Urinary bladder (tissue), 4 donors: Measurements from ENCODE around the gene SYT6. TPM values are rescaled to one million over a fixed set of nuclear protein-coding genes. Genes with fewer than 3 reads are reported as not detected.

Source experiments
- DNase-seq: peaks from one replicate; pipeline ENCODE4 v3.0.0-alpha.2; 2015; ENCODE audit errors: extremely low spot score
- H3K27ac ChIP-seq: one replicate; pipeline ENCODE4 v1.5.1; 2013; ENCODE audit warnings: low read depth, mild to moderate bottlenecking, moderate library complexity
- H3K36me3 ChIP-seq: one replicate; pipeline ENCODE4 v1.6.1; 2013; ENCODE audit warnings: mild to moderate bottlenecking, moderate library complexity; ENCODE audit not compliant: insufficient read depth
- H3K4me1 ChIP-seq: one replicate; pipeline ENCODE4 v1.6.1; 2013; ENCODE audit warnings: mild to moderate bottlenecking, moderate library complexity; ENCODE audit not compliant: insufficient read depth
- H3K4me3 ChIP-seq: one replicate; pipeline ENCODE4 v1.5.1; 2013; ENCODE audit warnings: low read depth, low read length
- WGBS: extraction: QIAGEN DNeasy Blood & Tissue Kit; methylation state at CpG from one replicate; pipeline ENCODE4 v1.1.7; 2013; 5-methylcytosine and 5-hydroxymethylcytosine counted together
- polyA plus RNA-seq: library from polyadenylated mRNA; stranded (reverse); fragments of 200-250 nt; gene quantifications from one replicate; pipeline ENCODE4 v1.2.3, GENCODE V29; 2013
- total RNA-seq: library from RNA; depleted of rRNA; stranded (reverse); fragments of >200 nt; gene quantifications from one replicate; pipeline ENCODE4 v1.2.3, GENCODE V29; 2014
- donor health status: healthy with polysubstance abuse.
- donor health status: healthy.

SYT6 gene
- total and polyA plus RNA-seq, 2 donors, result 0.14 to 0.37 TPM

DNA sequence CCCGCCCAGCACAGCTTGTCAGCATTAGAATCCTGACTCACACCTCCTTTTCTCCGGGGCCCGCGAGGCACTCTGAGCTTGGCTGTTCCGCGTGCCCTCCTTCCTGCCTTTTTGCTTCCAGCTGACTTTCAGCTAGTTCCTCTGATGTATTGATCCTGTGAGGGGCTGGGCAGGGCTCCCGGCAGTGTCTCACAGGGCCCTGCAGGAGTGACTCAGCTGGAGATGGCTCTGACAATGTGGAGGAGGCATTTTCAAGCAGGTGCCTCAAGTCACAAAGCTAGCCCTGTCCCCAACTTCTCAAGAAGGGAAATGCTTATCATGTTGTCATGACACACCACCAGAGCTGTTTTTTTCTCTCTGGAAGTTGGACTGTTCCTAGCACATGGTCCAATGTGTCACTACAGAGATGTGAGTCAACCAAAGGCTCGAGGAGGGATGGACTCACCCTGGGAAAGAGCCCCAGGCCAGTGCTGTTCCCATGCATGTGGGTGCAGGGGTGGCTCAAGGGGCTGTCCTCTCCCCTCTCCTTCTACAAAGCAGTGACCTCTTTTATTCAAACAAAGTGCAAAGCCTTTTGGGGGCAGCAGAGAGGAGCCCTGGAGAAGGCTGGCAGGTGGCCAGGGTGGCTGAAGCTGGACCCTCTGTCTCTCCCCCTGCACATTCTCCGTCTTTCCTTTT is 30.6 kb downstream of the SYT6 start:
- DNase-seq, result no peak
- no peak overlapping the region for H3K4me3 ChIP-seq
- no peaks in the 10 kb centered on the region for H3K4me1 ChIP-seq
- H3K36me3 ChIP-seq, result no peaks in the 10 kb centered on the region
- no peak overlapping the region for H3K27ac ChIP-seq
- 69% methylated on average over 9 of the region's 9 CpGs for WGBS

DNA sequence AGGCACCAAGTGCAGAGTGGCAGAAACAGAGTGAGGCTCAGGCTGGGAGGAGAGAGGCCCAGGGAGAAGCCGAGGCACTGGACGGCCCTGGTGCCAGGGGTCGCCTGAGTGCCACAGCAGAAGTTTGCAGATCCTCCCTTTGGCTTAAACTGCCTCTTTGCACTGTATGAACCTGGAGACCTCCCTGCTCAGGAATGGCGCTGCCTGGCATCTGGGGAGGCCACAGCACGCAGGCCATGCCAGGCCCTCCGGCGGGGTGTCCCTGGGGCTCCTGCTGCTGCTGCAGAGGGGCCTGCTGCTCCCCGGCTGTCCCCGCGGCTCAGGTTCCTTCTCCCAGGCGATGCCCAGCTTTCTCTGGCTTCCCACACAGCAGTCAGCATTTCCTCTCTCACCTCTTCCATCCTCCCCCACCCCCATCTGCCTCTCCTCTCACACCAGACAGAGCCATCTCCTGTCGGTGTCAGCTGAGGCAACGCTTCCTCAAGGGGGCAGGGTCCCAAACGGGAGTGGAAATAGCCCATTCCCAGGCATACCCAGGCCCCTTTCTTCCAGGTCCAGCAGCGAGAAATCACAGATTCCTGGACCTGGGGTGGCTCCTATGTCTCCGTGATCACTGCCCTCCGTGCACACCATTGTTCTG is 35.2 kb downstream of the SYT6 start:
- Histone ChIP-seq H3K4me1 (no peaks in the 10 kb centered on the region), H3K36me3 (no peaks in the 10 kb centered on the region), H3K4me3 (no peak overlapping the region), H3K27ac (no peak overlapping the region)
- no peak for DNase-seq
- WGBS, result 64% methylated on average over 17 of the region's 17 CpGs

DNA sequence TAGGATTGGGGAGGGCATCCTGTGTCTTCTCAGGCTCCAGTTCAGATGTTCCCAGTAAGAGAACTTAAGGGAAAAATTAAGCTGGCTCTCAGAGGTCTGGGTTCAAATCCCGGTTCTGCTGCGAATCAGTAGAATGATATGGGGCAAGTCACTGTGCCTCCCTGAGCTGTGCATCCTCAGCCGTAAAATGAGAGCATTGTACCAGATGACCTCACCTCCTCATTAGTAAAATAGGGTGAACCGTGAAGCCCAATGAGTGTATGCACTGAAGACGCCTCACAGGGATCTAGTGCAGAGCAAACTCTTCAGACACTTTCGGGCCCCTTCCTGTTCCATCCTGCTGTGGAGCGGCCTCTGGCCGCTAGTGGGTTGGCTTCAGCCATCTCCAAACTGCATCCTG is 36.0 kb downstream of the SYT6 start:
- no peaks in the 10 kb centered on the region for H3K4me1 ChIP-seq
- 88% methylated on average over 8 of the region's 8 CpGs for WGBS
- H3K4me3 ChIP-seq, result no peak overlapping the region
- DNase-seq, result no peak
- H3K27ac ChIP-seq, result no peak overlapping the region
- no peaks in the 10 kb centered on the region for H3K36me3 ChIP-seq

DNA sequence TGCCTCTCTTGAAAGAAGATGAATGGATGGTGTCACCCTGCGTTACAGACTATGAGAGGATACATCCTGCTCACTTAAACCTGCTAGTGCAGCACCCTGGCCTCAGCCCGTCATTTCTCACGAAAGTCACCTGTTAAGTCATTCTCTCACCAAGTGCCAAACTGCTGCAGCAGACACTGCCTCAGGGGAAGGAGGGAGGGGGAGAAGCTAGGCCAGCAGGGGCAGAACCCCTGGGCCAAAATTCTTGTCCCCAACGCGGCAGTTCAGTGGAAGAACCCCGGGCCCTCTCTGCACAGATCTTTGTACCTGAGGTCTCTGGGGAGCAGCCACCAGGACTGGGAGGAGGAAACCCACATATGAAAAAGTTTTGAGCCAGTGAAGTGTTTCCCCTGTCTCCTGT is 37.6 kb downstream of the SYT6 start:
- H3K4me1 ChIP-seq, result no peaks in the 10 kb centered on the region
- WGBS, result 84% methylated on average over 6 of the region's 6 CpGs
- no peaks in the 10 kb centered on the region for H3K36me3 ChIP-seq
- H3K4me3 ChIP-seq, result no peak overlapping the region
- DNase-seq, result no peak
- no peak overlapping the region for H3K27ac ChIP-seq

DNA sequence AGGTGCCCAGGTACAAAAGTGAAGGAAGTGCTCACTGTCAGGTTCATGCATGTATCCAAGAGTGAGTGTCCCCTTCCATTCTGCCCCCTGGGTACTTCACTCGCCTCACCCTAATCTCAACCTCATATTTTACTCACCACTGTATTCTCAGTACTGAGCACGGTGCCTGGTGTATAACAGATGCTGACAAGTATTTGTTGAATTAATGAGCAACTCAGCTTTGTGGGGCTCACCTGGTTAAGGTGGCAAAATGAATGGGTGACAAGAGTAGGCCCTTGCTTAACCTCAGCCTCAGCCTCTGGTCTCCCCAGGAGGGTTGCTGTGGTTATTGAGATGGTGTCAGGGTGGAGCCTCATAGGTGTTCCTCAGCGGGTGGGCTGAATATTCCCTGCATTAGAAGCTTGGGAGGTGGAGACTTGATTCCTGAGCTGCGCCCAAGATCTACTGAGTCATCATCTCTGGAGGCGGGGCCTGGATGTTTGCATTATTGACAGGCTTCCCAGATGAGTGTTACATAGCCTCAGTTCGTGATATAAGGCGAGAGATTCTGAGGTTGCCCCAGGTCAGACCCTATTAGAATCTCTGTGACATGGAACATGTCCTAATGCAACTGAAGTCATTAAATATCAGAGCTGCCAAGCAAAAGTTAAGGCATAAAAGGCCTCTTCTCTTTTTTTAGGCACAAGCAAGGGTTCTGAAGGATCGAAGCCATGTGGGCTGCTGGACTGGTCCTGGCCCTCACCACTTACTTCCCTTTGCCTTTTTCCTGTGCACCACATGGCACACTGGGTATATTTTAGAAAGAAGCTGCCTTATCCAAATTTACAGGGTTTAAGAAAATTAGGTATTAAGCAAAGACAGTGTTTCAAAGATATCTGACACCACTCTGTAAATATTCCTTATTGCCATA is 39.2 kb downstream of the SYT6 start:
- 88% methylated on average over 8 of the region's 8 CpGs for WGBS
- DNase-seq, result no peak

DNA sequence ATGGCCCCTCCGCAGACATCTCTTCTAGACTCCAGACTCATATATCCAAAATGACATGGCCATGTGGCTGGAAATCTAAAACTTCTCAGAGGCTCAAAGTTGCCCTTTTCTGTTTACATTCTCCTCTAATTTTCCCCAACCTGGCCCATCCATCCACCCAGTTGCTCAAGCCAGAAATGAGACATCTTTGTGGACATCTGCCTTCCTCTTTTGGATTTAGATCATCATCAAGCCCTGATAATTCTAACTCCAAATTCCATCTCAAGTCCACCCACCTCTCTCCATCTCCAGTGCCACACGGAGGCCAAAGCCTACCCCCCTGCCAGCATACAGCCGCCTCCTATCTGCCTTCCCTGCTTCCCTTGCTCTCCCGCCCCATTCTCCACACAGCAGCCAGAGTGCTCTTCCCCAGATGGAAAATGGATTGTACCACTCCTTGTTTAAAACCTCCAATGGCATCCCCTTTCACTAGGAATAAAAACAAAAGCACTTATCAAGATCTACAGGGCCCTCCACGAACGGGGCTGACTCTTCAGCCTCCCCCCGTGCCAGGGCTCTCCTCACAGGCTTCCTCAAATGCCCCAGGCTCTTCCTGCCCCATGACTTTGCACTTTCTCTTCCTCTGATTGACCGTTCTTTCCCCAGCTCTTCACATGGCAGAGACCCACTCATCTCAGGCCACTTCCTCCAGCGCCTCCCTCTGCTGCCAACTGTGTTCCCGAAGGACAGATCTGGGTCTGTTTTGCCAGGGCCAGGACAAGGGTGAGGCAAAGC is 40.1 kb downstream of the SYT6 start:
- Histone ChIP-seq H3K4me1 (no peaks in the 10 kb centered on the region), H3K36me3 (no peaks in the 10 kb centered on the region), H3K27ac (no peak overlapping the region), H3K4me3 (no peak overlapping the region)
- 64% methylated on average over 10 of the region's 10 CpGs for WGBS
- no peak for DNase-seq

More for the DNA sequence above, 39.2 kb downstream of the SYT6 start:
- Histone ChIP-seq H3K4me1 (no peaks in the 10 kb centered on the region), H3K36me3 (no peaks in the 10 kb centered on the region), H3K4me3 (no peak overlapping the region), H3K27ac (no peak overlapping the region)

DNA sequence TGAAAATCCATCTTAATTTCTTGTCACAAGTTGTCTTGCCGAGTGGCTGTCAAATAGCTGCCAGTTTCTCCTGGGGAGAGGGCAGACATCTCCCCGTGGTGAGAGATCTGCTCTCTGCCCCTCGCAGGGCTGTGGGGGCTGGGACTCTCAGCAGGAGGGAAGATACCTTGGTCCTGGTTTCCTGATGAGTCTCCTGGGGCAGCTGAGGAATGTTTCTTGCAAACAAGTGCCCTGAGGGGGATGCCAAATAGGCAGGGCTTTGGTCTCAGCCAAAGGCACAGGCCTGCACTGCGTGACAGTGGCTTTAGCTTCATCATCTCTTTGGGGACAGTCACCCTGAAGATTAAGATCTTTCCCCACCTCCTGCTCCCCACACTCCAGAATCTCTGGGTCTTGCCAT is 40.9 kb downstream of the SYT6 start:
- Histone ChIP-seq H3K4me3 (no peak overlapping the region), H3K27ac (no peak overlapping the region), H3K4me1 (no peaks in the 10 kb centered on the region), H3K36me3 (no peaks in the 10 kb centered on the region)
- DNase-seq, result no peak
- WGBS, result 71% methylated on average over 4 of the region's 4 CpGs

DNA sequence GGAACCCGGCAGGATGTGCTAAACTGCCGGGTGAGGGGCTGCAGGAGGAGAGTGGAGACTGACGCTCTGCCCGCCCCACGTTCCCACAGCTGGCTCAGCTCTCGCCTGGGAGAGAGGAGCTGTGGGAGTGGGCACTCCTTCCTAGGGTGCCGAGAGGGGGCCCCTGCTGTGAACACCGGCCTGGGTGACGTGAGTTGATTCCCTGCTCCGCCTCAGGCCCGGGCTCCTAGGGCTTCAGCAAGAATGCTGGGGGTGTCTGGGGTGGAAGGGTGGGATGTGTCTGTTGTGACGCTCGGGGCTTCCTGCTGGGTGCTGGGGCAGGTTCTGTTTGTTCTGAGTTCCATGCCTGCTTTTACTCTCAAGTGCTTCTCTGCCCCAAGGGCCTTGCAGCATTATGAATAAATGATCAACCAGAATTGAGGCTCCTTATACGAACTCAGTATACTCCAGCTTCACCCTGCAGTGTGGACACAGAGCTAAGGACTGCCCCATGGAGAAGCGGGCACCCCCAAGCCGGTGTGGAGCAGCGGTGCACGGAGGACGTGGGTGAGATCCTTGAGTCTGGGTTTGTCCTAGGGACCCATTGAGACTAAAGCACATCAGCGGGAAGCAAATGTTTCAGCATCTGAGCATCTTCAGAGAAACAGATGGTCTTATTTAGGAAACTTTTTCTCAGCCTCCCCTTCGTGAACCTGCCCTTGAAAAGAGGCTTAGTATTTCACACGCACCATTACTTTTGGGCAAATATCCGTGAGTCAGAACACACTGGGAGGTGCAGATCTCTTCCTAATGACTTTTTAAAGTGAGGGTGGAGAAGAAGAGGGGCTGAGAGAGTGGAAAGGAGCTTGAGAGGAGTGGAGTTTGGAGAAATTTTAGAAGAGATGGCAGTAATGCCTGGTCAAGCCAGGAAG is 41.7 kb downstream of the SYT6 start:
- DNase-seq, result no peak
- Histone ChIP-seq H3K27ac (no peak overlapping the region), H3K4me1 (no peaks in the 10 kb centered on the region), H3K4me3 (no peak overlapping the region), H3K36me3 (no peaks in the 10 kb centered on the region)
- WGBS, result 87% methylated on average over 23 of the region's 23 CpGs

DNA sequence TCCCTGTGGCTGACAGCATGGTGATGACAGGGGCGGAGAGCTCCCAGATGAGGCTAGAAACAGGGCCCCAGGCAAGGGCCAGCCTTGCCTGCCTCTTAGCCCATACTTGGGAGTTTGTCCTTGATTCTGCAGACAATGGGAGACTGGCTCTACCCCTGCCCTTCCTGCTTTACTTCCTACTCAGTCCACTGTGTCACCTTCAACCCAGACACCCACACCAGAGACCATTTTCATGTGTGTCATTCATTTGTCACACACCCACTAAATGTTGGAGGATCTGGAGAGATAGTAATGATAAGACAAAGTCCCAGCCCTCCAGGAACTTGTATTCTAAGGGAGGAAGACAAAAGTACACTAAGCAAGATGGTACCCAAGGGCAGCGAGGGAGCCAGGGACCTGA is 43.7 kb downstream of the SYT6 start:
- H3K4me3 ChIP-seq, result no peak overlapping the region
- no peaks in the 10 kb centered on the region for H3K4me1 ChIP-seq
- H3K36me3 ChIP-seq, result no peaks in the 10 kb centered on the region
- no peak overlapping the region for H3K27ac ChIP-seq
- WGBS, result 93% methylated on average over 2 of the region's 2 CpGs
- no peak for DNase-seq

DNA sequence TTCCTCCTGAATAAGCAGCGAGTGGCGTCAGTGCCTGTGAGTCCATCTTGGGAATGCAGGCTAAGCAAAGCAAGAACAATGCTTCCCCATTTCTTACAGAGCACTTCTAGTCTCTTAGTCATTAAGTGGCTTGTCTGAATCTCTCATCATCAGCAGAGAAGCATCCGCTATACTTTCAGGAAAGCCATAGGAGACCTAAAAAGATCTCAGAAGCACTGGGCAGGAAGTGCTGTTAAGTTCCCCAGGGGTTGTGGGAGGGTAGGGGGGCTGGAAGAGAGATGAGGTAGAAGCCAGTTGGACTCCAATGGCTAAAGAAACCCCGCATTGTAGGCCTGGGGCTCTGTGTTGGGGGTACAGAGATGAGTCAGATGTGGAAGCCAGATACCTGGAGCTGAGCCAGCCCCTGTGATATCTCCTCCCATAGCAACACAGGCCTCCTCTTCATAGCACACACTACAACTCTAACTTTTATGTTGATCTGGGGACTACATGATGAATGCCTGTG is 44.9 kb downstream of the SYT6 start:
- Histone ChIP-seq H3K4me1 (no peaks in the 10 kb centered on the region), H3K27ac (no peak overlapping the region), H3K36me3 (no peaks in the 10 kb centered on the region), H3K4me3 (no peak overlapping the region)
- WGBS, result 79% methylated on average over 4 of the region's 4 CpGs
- no peak for DNase-seq

DNA sequence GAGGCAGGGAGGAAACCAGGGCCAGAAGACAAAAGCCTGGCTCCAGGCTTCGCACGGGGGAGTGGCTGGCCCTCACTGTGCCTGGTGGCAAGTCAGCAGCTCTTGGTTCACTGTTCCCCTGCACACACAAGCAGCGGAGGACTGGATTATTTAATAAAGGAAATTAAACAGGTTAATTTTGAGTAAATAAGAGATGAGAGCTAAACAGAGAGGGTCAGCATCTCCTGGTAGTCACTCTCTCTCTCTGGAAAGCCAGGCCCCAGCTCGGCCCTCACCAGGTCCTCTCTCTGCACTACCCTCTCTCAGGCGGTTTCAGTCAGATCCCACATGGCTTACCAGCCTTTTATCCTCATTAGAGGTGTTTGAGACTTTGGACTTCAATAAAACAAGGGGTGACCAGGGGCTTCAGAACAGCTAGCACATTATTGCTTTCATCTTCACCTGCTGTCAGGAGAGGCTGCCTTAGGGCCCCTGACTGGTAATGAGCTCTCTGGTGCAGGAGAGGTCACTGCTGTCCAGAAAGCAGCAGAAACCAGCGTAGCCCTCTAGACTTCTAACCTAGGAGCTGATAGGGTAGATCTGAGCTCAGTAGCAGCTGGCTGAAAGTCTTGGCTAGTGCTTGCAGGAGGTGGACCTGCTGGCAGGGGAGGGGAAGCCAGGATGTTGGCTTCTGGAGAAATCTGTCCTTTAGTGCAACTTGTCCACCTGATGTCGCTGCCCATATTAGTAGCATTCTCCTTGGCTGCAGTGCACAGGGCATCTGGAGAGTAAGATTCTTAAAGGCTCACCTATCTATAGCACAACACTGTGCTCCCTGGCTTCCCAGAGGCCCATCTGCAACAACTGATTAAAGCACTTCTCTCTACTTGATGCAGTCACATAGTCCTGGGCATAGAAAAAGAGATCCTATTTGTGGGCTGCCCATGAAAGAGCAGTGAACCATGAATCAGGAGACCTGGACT is 45.9 kb downstream of the SYT6 start:
- Histone ChIP-seq H3K4me1 (no peaks in the 10 kb centered on the region), H3K27ac (no peak overlapping the region), H3K36me3 (no peaks in the 10 kb centered on the region), H3K4me3 (no peak overlapping the region)
- 91% methylated on average over 7 of the region's 7 CpGs for WGBS
- no peak for DNase-seq
